Measurements from ENCODE around the gene RNASET2.

The RNASET2 gene

GRCh38 chr6:166939345-166939744 is 17.0 kb downstream of the RNASET2 start:
- Mint-ChIP-seq H3K4me3 (no peak overlapping the region), H3K4me1 (peaks cover 17% of the 10 kb centered on the region), H3K36me3 (ENCODE audit: low read depth) (peaks cover 49% of the 10 kb centered on the region), H3K27ac (no peak overlapping the region), H3K9me3 (peaks cover 3% of the 10 kb centered on the region), H3K27me3 (ENCODE audit: low read depth) (no peaks in the 10 kb centered on the region)
- TF ChIP-seq CTCF (IDR thresholded peaks at IDR 0.05; ENCODE audit: unreplicated experiment in 3 of 3) = no peak

DNA sequence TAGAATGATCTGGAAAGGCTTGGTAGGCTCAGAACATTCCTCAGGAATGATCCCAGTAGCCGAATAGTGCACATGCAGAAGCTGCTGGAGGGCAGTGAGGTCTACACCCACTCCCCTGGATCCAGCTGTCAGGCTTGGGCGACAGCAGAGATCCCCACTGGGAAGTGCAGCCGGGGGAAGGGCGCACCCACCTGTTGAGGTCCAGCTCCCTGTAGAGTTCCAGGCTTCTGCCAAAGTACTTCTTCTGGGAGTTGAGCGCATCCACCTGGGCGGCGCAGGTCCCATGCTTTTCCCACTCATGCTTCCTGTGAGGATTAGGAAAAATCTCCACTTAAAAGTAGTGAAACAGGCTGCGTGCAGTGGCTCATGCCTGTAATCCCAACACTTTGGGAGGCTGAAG is 17.6 kb downstream of the RNASET2 start:
- Mint-ChIP-seq H3K4me3 (no peak overlapping the region), H3K27me3 (ENCODE audit: low read depth) (no peaks in the 10 kb centered on the region), H3K27ac (no peak overlapping the region), H3K9me3 (peaks cover 3% of the 10 kb centered on the region), H3K36me3 (ENCODE audit: low read depth) (peaks cover 49% of the 10 kb centered on the region), H3K4me1 (peaks cover 17% of the 10 kb centered on the region)
- TF ChIP-seq CTCF (IDR thresholded peaks at IDR 0.05; ENCODE audit: unreplicated experiment in 3 of 3) = no peak

DNA sequence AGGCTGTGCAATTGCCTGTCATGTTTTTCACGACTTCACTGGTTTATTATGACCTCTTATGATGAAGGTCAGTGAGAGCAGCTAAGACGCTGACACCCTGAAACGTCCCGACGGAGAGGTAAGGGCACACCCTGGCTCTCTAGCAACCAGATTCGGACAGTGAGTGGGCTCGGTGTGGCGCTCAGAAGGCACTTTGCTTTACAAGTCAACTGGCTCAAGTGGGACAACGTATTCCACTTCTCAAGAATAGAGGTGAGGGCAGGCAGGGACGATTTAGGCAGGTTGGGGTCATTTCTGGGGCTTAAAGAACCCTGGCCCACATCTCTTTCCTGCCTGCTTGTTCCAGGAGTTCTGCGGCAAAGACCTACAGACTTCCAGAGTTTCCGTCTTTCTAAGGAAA is 18.2 kb downstream of the RNASET2 start:
- TF ChIP-seq CTCF (IDR thresholded peaks at IDR 0.05; ENCODE audit: unreplicated experiment in 3 of 3) = no peak
- Mint-ChIP-seq H3K4me3 (no peak overlapping the region), H3K4me1 (peaks cover 17% of the 10 kb centered on the region), H3K27me3 (ENCODE audit: low read depth) (no peaks in the 10 kb centered on the region), H3K9me3 (peaks cover 1% of the 10 kb centered on the region), H3K36me3 (ENCODE audit: low read depth) (peaks cover 45% of the 10 kb centered on the region), H3K27ac (peak overlapping the region; percentile 29 to 31 (median 31))

DNA sequence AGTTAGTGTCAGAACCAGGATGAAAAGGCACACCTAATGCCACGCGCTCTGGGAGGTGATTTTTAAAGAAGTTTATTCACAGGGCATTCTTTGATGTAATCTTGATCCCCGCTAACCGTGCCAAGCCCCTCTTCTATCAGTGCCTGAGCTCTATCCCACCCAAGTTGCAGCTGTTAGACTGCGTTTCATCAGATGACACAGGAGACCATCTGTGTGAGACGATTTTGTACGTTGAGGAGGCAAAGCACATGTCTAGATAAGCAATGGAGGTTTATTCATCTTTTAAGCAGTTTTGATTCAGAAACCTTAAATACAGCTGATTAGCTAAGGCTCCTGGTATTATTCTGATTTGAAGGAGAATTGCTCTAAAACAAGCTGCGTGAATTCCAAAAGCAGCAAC is 18.6 kb downstream of the RNASET2 start:
- peak overlapping the region; percentile 29 to 31 (median 31) for H3K27ac Mint-ChIP-seq
- no peaks in the 10 kb centered on the region for H3K9me3 Mint-ChIP-seq
- peaks cover 42% of the 10 kb centered on the region for H3K36me3 Mint-ChIP-seq (ENCODE audit: low read depth)
- TF ChIP-seq CTCF (IDR thresholded peaks at IDR 0.05; ENCODE audit: unreplicated experiment in 3 of 3) = no peak
- peaks cover 17% of the 10 kb centered on the region for H3K4me1 Mint-ChIP-seq
- peak overlapping the region in 1 of 3 experiments; percentile 37 for H3K4me3 Mint-ChIP-seq
- no peaks in the 10 kb centered on the region for H3K27me3 Mint-ChIP-seq (ENCODE audit: low read depth)

DNA sequence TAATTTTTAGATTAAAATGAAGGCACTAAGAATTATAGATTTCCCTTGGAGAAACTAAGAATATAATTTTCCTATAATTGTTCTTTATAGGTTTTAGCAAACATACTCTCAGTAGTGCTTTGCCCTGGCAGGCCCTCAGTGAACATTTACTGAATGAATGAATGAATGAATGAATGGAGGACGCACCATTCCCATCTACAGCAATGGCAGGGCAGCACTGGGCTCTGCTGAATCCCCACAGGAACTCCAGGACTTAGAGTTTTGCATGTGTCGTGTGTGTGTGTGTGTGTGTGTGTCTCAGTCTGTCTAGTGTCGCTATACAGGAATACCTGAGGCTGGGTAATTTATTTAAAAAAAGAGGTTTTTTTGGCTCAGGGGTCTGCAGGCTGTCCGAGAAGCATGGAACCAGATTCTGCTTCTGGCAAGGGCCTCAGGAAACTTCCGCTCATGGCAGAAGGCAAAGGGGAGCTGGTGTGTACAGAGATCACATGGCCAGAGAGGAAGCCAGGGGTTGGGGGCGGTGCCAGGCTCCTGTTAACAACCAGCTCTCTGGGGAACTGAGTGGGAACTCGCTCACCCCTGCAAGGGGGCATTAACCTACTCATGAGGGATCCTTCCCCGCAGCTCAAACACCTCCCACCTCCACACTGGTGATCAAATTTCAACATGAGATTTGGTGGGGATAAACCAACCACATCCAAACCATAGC is 20.1 kb downstream of the RNASET2 start:
- TF ChIP-seq CTCF (IDR thresholded peaks at IDR 0.05; ENCODE audit: unreplicated experiment in 3 of 3) = no peak
- no peak overlapping the region for H3K4me3 Mint-ChIP-seq
- peaks cover 37% of the 10 kb centered on the region for H3K36me3 Mint-ChIP-seq (ENCODE audit: low read depth)
- peaks cover 17% of the 10 kb centered on the region for H3K4me1 Mint-ChIP-seq
- H3K27me3 Mint-ChIP-seq (ENCODE audit: low read depth) = no peaks in the 10 kb centered on the region
- H3K27ac Mint-ChIP-seq = no peak overlapping the region
- no peaks in the 10 kb centered on the region for H3K9me3 Mint-ChIP-seq

GRCh38 chr6:166935353-166935752 is 21.0 kb downstream of the RNASET2 start:
- H3K9me3 Mint-ChIP-seq = no peaks in the 10 kb centered on the region
- peaks cover 35% of the 10 kb centered on the region for H3K36me3 Mint-ChIP-seq (ENCODE audit: low read depth)

More at GRCh38 chr6:166935353-166935752, 21.0 kb downstream of the RNASET2 start:
- H3K27ac Mint-ChIP-seq = no peak overlapping the region
- TF ChIP-seq CTCF (IDR thresholded peaks at IDR 0.05; ENCODE audit: unreplicated experiment in 3 of 3) = no peak
- no peak overlapping the region for H3K4me3 Mint-ChIP-seq
- H3K4me1 Mint-ChIP-seq = peaks cover 17% of the 10 kb centered on the region
- no peaks in the 10 kb centered on the region for H3K27me3 Mint-ChIP-seq (ENCODE audit: low read depth)

Data from nephron (organoid).